WTC11 (cell line): ENCODE data around the gene LETM1. TPM values are rescaled to one million over a fixed set of nuclear protein-coding genes. Genes with fewer than 3 reads are reported as not detected.
A peak's percentile ranks its signal among the peaks of the same experiment; 100 is the strongest.

ENCODE experiments used
- ATAC-seq: fragments of 200-7000 bp; cut with Tn5 transposase; 2 replicates; pipeline ENCODE4 v1.10.0; 2021; ENCODE audit warnings: mild to moderate bottlenecking, moderate library complexity
- CTCF ChIA-PET: fragments of 300-600 bp; sonication (Branson Sonifier 250); formaldehyde crosslinking; loops from one replicate; lab custom pipeline; 2021; ENCODE audit warnings: antibody characterized with exemption; lab: Charles Lee
- POLR2A ChIA-PET: fragments of 350-600 bp; sonication (Branson Sonifier 250); formaldehyde crosslinking; loops from one replicate; lab custom pipeline; 2021; ENCODE audit warnings: antibody characterized with exemption; lab: Charles Lee
- DNase-seq: peaks from one replicate; pipeline ENCODE4 v3.0.0; 2021; ENCODE audit warnings: low spot score
- H3K27ac Mint-ChIP-seq: 2 replicates; pipeline ENCODE4 v1.8.0; 2021; ENCODE audit warnings: mixed read lengths
- H3K27me3 Mint-ChIP-seq: 2 replicates; pipeline ENCODE4 v1.8.0; 2021; ENCODE audit warnings: low read depth, mild to moderate bottlenecking, moderate library complexity, mixed read lengths
- H3K36me3 Mint-ChIP-seq: 2 replicates; pipeline ENCODE4 v1.8.0; 2021; ENCODE audit warnings: mixed read lengths
- H3K4me1 Mint-ChIP-seq: 2 replicates; pipeline ENCODE4 v1.8.0; 2022; ENCODE audit warnings: mixed read lengths
- H3K4me3 Mint-ChIP-seq: 2 replicates; pipeline ENCODE4 v1.8.0; 2021; ENCODE audit warnings: mild to moderate bottlenecking, moderate library complexity, mixed read lengths
- H3K9me3 Mint-ChIP-seq: 2 replicates; pipeline ENCODE4 v1.8.0; 2021; ENCODE audit warnings: mixed read lengths
- ATF2 ChIP-seq: sonication (generic); formaldehyde crosslinking; IDR thresholded peaks from 2 replicates; pipeline ENCODE4 v1.8.1; 2022; ENCODE audit warnings: low read depth, missing genetic modification reagents, borderline replicate concordance
- CBFB ChIP-seq: sonication (generic); formaldehyde crosslinking; IDR thresholded peaks from 2 replicates; pipeline ENCODE4 v1.8.1; 2022; ENCODE audit warnings: mild to moderate bottlenecking, low read depth, missing genetic modification reagents
- CREB1 ChIP-seq: sonication (generic); formaldehyde crosslinking; IDR thresholded peaks from 2 replicates; pipeline ENCODE4 v1.8.0; 2023; ENCODE audit warnings: mild to moderate bottlenecking, missing genetic modification reagents
- CTCF ChIP-seq: fragments of 200-600 bp; IDR thresholded peaks from 2 replicates; pipeline ENCODE4 v1.8.0; 2022; ENCODE audit warnings: antibody characterized with exemption
- EMX1 ChIP-seq: fragments of 250-450 bp; sonication (Bioruptor Pico); IDR thresholded peaks from 2 replicates; pipeline ENCODE4 v1.8.0; 2021; ENCODE audit warnings: mild to moderate bottlenecking
- FOXK1 ChIP-seq: sonication (generic); formaldehyde crosslinking; IDR thresholded peaks from 2 replicates; pipeline ENCODE4 v1.8.0; 2022; ENCODE audit warnings: mild to moderate bottlenecking, moderate library complexity, missing genetic modification reagents
- FOXP1 ChIP-seq: sonication (generic); formaldehyde crosslinking; IDR thresholded peaks from 2 replicates; pipeline ENCODE4 v1.8.0; 2022; ENCODE audit warnings: missing genetic modification reagents, mild to moderate bottlenecking, moderate library complexity, borderline replicate concordance
- JAZF1 ChIP-seq: fragments of 250-450 bp; sonication (Bioruptor Pico); IDR thresholded peaks from 2 replicates; pipeline ENCODE4 v1.9.0; 2021; ENCODE audit warnings: moderate library complexity, mild to moderate bottlenecking, inconsistent platforms
- NR3C1 ChIP-seq: sonication (generic); formaldehyde crosslinking; conservative IDR thresholded peaks from 2 replicates; pipeline ENCODE4 v1.8.1; 2023; ENCODE audit warnings: low read depth, mild to moderate bottlenecking, missing genetic modification reagents
- OVOL2 ChIP-seq: fragments of 250-450 bp; sonication (Bioruptor Pico); IDR thresholded peaks from 2 replicates; pipeline ENCODE4 v1.9.0; 2021; ENCODE audit warnings: mild to moderate bottlenecking, borderline replicate concordance
- PREB ChIP-seq: sonication (generic); formaldehyde crosslinking; IDR thresholded peaks from 2 replicates; pipeline ENCODE4 v1.8.1; 2022; ENCODE audit warnings: mild to moderate bottlenecking, missing genetic modification reagents, moderate library complexity, borderline replicate concordance
- RORB ChIP-seq: fragments of 250-450 bp; sonication (Bioruptor Pico); IDR thresholded peaks from 2 replicates; pipeline ENCODE4 v1.9.0; 2021; ENCODE audit warnings: mild to moderate bottlenecking
- SMAD3 ChIP-seq: sonication (generic); formaldehyde crosslinking; IDR thresholded peaks from 2 replicates; pipeline ENCODE4 v1.8.0; 2022; ENCODE audit warnings: missing genetic modification reagents, mild to moderate bottlenecking, borderline replicate concordance
- SMAD4 ChIP-seq: sonication (generic); formaldehyde crosslinking; IDR thresholded peaks from 2 replicates; pipeline ENCODE4 v1.8.0; 2022; ENCODE audit warnings: mild to moderate bottlenecking, missing genetic modification reagents
- TEAD1 ChIP-seq: sonication (generic); formaldehyde crosslinking; IDR thresholded peaks from 2 replicates; pipeline ENCODE4 v1.8.0; 2022; ENCODE audit warnings: mild to moderate bottlenecking, missing genetic modification reagents
- USF1 ChIP-seq: sonication (generic); formaldehyde crosslinking; IDR thresholded peaks from 2 replicates; pipeline ENCODE4 v1.8.0; 2022; ENCODE audit warnings: mild to moderate bottlenecking, missing genetic modification reagents
- ZNF232 ChIP-seq: sonication (generic); formaldehyde crosslinking; IDR thresholded peaks from 2 replicates; pipeline ENCODE4 v1.8.0; 2022; ENCODE audit warnings: mild to moderate bottlenecking, missing genetic modification reagents
- ZNF263 ChIP-seq: sonication (generic); formaldehyde crosslinking; IDR thresholded peaks from 2 replicates; pipeline ENCODE4 v1.8.1; 2022; ENCODE audit warnings: low read depth, mild to moderate bottlenecking, moderate library complexity, missing genetic modification reagents
- ZNF416 ChIP-seq: fragments of 250-450 bp; sonication (Bioruptor Pico); IDR thresholded peaks from 2 replicates; pipeline ENCODE4 v1.9.0; 2021; ENCODE audit warnings: mild to moderate bottlenecking, inconsistent platforms
- ZNF423 ChIP-seq: fragments of 250-450 bp; sonication (Bioruptor Pico); IDR thresholded peaks from 2 replicates; pipeline ENCODE4 v2.1.2; 2022; ENCODE audit warnings: mild to moderate bottlenecking, moderate library complexity
- ZNF425 ChIP-seq: fragments of 250-450 bp; sonication (Bioruptor Pico); conservative IDR thresholded peaks from 2 replicates; pipeline ENCODE4 v1.9.0; 2021; ENCODE audit warnings: mild to moderate bottlenecking
- ZNF512 ChIP-seq: sonication (generic); formaldehyde crosslinking; IDR thresholded peaks from 2 replicates; pipeline ENCODE4 v1.8.1; 2022; ENCODE audit warnings: missing genetic modification reagents, borderline replicate concordance
- ZSCAN18 ChIP-seq: fragments of 250-450 bp; sonication (Bioruptor Pico); IDR thresholded peaks from 2 replicates; pipeline ENCODE4 v2.1.2; 2022; ENCODE audit warnings: mild to moderate bottlenecking, moderate library complexity
- total RNA-seq: library from RNA; stranded (reverse); gene quantifications from 3 replicates; pipeline ENCODE4 v1.2.3, GENCODE V29; 2021

LETM1 gene
- total RNA-seq, 1 experiment from 2014 or later: 66.7 TPM

- TF ChIP-seq NR3C1 (CRISPR knock-in tag) (no peak), SMAD4 (CRISPR knock-in tag) (no peak), CREB1 (CRISPR knock-in tag) (no peak), RORB (CRISPR knock-in tag) (no peak), TEAD1 (CRISPR knock-in tag) (no peak), FOXK1 (CRISPR knock-in tag) (no peak), ZSCAN18 (CRISPR knock-in tag) (no peak), ZNF416 (no peak), FOXP1 (no peak), OVOL2 (CRISPR knock-in tag) (no peak)
- TF ChIP-seq, all 79 proteins: peak for 0
These were observed 26.9 kb upstream of the LETM1 start (continued) for GRCh38 chr4:1882850-1883271.

- POLR2A ChIA-PET: no interaction called here
- no peak overlapping the region for H3K4me3 Mint-ChIP-seq
- H3K27me3 Mint-ChIP-seq: no peaks in the 10 kb centered on the region
- DNase-seq: no peak
- no peaks in the 10 kb centered on the region for H3K9me3 Mint-ChIP-seq
- no peak for TF ChIP-seq EMX1 (CRISPR knock-in tag)
- TF ChIP-seq ZNF425 (CRISPR knock-in tag): no peak
- TF ChIP-seq JAZF1 (CRISPR knock-in tag): no peak
- TF ChIP-seq ZNF263 (CRISPR knock-in tag): no peak
- no peak for TF ChIP-seq PREB (CRISPR knock-in tag)
- TF ChIP-seq ATF2 (CRISPR knock-in tag): no peak
- no peak for TF ChIP-seq ZNF232 (CRISPR knock-in tag)
- TF ChIP-seq USF1 (CRISPR knock-in tag): no peak
- CTCF ChIA-PET: no interaction called here
- H3K36me3 Mint-ChIP-seq: no peaks in the 10 kb centered on the region
- peaks cover 9% of the 10 kb centered on the region for H3K4me1 Mint-ChIP-seq
- ATAC-seq: no peak
- H3K27ac Mint-ChIP-seq: peak overlapping the region; percentile 2; the same call in 1 of the 2 replicates
These were observed 24.4 kb upstream of the LETM1 start for GRCh38 chr4:1880332-1880731.

- ATAC-seq (no peak), DNase-seq (no peak)
- CTCF ChIA-PET: interaction anchor here (1.1 kb wide), 1 partner anchor 31 kb away, joined by 4 read pairs; no protein-coding TSS in a partner anchor
- H3K36me3 Mint-ChIP-seq: no peaks in the 10 kb centered on the region
- POLR2A ChIA-PET: no interaction called here
- no peak overlapping the region for H3K4me3 Mint-ChIP-seq
- no peaks in the 10 kb centered on the region for H3K27me3 Mint-ChIP-seq
- H3K9me3 Mint-ChIP-seq: no peaks in the 10 kb centered on the region
- peak overlapping the region; percentile 63; the same call in 1 of the 2 replicates for H3K27ac Mint-ChIP-seq
- H3K4me1 Mint-ChIP-seq: peaks cover 13% of the 10 kb centered on the region
- TF ChIP-seq CTCF: no peak
- TF ChIP-seq RORB (CRISPR knock-in tag): no peak
- TF ChIP-seq ZNF423 (CRISPR knock-in tag): no peak
- no peak for TF ChIP-seq SMAD3
- no peak for TF ChIP-seq CBFB
- no peak for TF ChIP-seq EMX1 (CRISPR knock-in tag)
- TF ChIP-seq ZNF512 (CRISPR knock-in tag): no peak
These were observed 23.5 kb upstream of the LETM1 start for GRCh38 chr4:1879485-1879884.
